HG03521 (cell line): ENCODE measurements around the gene CTU2.

Experiments used
- ATAC-seq: cut with Tn5 transposase; IDR thresholded peaks from one replicate; pipeline ENCODE4 v1.9.1; 2021; ENCODE audit warnings: mild to moderate bottlenecking, moderate library complexity; ENCODE audit not compliant: unreplicated experiment

Gene CTU2

GRCh38 chr16:88681084-88681680 is 25.1 kb upstream of the CTU2 start:
- ATAC-seq = no peak

DNA sequence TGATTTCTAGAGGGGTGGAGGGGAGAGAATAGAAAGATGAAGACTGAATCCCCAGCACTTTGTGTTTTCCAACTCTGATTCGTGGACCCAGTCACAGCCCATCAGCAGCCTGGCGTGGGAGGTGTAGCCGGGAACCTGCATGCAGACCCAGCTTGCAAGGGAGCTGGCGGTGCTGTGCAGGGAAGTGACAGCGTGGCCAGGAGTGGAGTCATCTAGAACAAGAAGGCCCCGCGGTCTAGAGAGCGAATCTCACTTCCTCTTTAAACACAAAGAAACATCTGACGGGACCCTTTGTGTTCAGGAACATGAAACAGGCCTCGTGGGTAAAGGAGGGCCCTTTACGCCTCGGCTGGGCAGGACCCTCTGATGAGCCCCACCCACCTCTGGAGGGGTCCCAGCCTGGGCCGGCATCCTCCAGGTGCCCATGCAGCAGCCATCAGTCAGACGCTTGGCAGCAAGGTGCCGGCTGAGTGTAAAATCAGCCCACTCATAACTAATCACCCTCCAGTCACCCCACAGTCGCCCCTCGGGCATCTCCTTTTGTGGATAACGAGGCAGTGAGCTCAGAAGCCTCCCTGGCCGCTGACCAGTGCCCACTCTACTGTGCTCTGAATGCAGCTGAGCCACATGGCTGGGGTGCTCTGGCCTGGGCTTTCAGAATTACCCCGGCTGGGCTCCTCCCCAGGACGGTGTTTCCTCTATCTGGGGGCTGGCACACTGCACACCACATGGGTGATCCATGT is 24.4 kb upstream of the CTU2 start:
- peak; percentile 51 for ATAC-seq

- no peak for ATAC-seq
Observed at GRCh38 chr16:88684569-88685155, 21.6 kb upstream of the CTU2 start.

DNA sequence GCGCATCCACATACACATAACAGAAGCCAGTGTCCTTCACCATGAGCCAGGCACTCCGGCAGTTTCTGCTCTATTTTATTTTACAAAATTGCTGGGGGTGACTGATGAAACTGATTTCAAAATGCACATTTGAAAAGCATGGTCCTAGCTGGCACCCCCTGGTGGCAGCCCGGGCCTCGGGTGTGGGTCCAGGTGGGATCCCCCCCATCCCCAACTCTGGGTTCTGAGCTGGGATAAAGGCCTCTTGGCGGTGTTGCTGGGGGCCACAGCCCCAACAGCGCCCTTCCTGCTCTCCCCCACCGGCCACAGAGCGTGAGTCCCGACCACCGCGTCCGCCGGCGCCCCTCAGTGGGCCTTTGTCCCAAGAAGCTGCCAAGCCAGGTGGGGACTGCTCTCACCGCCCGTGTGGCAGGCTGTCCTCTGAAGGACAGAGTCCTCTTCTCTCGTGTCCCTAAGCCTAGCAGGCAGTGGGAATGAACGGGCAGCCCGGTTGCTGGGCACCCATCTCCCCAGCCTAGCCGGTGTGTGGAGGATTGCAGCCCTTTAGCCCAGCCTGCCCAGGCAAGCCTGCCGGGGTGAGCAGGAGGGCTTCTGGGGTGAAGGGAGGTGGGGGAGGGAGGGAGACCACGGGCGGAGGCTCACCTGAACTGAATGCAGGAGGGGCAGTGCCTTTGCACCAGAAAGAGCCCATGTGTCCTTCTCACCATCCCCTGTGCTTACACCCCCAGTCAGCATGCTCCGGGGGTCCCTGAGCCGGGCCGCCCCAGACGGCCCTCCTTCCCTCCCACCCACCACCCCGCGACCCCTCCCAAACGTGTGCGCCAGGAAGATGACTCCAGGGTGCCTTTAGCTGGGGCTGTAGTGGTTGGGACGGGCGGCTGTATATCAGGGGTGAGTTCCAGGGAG is 20.9 kb upstream of the CTU2 start:
- ATAC-seq = no peak

- ATAC-seq = no peak
Observed at GRCh38 chr16:88686062-88686438, 20.3 kb upstream of the CTU2 start.

DNA sequence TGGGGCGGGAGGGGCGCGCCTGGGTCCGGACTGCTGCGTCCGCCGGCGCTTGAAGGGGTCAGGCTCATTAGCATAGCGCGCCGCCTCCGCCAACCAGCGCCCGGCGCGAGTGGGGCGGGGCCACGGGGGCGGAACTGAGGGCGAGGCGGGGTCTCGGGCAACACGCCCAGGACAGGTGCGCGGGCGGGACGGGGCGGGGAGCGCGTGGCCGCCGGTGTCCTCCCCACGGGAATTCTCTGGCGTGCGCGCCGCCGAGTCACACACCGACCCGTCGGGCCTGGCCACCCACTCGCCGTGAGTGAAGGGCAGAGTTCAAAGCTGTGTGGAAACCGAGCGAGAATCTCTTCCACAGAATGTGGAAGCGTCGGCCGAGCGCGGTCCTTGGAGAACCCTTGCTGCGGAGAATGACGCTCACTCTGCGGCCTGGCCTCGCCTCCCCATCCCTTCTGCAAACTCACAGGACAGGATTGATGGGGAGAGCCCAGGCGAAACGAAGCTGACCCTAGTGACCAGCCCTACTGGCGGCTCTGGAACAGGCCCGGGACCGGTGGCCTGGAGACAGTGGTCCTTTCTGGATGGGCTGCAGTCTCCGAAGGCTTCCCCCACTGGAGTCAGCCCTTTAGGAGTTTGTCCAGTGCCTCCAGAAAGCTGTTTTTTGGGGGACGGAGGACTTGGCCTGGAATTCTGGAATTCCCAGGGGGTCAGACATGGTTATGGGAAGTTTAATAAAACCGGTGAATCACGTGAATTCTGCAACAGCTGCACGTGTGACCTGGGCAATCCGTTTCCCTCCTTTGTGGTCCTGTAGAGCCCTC is 19.7 kb upstream of the CTU2 start, which contains the start of gene SNAI3:
SNAI3 (minus strand) TSS at position 69 of the 815 bp plus-strand sequence. CDS start 101 bp downstream, outside the sequence.
- ATAC-seq = peak; percentile 58

GRCh38 chr16:88687254-88687576 is 19.1 kb upstream of the CTU2 start:
- ATAC-seq = no peak

DNA sequence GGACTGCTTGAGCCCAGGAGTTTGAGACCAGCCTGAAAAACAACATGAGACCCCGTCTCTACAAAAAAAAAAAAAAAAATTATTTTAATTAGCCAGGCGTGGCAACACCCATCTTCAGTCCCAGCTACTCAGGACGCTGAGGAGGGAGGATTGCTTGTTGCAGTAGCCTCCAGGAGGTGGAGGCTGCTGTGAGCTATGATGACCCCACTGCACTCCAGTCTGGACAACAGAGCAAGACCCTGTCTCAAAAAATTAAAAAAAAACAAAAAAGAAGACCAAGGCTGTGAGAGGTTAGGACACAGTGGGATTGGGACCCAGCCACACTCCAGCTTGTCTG is 18.7 kb upstream of the CTU2 start:
- ATAC-seq = no peak

DNA sequence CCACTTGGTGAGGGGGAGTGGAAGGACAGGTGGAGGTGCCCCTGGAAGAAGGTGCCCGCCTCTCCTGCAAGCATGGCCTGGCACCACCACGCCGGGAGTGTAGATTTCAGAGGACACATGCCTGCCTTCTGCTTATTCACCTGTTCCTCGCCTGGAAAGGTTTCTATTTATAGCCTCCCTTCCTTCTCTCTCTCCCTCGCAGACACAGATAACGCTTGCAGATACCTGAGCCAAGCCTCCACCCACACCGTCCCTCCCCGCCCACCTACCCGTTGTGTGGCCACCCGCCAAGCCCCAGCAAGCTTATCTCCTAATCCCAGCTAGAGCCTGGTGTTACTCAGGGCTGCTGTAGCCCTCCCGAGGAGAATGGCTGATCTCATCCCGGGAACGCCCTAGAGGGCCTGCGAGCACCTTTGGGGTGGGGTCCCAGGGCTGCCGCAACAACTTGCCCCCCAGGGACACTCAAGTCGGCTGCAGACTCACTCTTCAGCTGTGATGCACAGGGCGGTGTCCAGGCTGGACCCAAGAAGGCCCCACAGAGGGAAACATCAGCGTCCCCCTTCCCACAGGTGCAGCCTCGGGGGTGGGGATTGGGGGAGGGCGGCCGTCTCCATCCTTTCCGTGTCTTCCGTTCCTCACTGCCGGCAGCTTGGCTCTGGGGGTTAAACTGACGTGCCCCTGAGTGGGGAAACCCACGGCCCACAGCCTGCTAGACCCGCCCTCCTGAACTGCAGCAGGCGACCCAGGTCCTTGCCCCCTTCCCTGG is 18.1 kb upstream of the CTU2 start:
- no peak for ATAC-seq

GRCh38 chr16:88690341-88691128 is 15.8 kb upstream of the CTU2 start:
- ATAC-seq = no peak

- ATAC-seq = no peak
Observed at GRCh38 chr16:88691129-88691813, 15.0 kb upstream of the CTU2 start.

GRCh38 chr16:88691924-88692560 is 14.3 kb upstream of the CTU2 start:
- ATAC-seq = no peak

GRCh38 chr16:88692861-88693260 is 13.4 kb upstream of the CTU2 start:
- ATAC-seq = no peak

DNA sequence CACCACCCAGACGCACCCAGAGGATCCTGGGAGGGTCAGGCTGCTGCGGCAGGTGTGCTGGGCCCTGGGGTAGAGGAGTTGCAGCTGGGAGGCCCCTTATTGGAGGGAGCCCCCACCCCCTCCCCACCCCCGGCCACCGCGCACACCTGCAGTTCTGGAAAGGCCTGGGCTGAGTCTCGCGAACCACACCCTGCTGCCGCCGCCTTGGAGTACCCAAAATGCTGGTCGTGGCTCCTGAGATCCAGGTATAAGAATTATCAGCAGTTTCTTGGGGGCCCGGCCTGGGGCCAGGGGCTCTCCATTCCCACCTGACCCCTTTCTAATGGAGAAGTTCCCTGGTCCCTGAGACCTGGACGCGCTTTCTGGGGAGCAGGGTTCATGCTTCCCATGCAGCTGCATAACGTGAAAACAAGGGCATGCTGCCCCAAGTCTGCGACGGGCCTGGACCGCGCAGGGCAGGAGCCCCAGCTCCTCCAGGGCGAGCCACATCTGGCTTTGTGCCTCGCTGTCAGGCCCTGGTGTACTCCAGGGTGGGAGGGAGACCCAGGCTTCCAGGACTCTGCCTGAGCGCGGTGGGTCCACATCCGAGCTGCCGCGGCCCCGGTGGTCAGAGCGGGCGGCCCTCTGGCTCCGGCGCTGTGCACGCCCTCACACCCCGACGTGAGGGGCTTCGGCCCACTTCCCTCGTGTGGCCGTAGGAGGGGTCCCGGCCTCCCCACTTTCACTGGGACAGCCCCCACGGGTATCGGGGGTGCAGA is 12.7 kb upstream of the CTU2 start:
- no peak for ATAC-seq

GRCh38 chr16:88694221-88695087 is 11.8 kb upstream of the CTU2 start:
- no peak for ATAC-seq

- ATAC-seq = no peak
Observed at GRCh38 chr16:88695218-88695617, 11.1 kb upstream of the CTU2 start.
